ENCODE data around the gene ZBTB4. TPM values are rescaled to one million over a fixed set of nuclear protein-coding genes. Genes with fewer than 3 reads are reported as not detected.

ZBTB4 gene, protein sequence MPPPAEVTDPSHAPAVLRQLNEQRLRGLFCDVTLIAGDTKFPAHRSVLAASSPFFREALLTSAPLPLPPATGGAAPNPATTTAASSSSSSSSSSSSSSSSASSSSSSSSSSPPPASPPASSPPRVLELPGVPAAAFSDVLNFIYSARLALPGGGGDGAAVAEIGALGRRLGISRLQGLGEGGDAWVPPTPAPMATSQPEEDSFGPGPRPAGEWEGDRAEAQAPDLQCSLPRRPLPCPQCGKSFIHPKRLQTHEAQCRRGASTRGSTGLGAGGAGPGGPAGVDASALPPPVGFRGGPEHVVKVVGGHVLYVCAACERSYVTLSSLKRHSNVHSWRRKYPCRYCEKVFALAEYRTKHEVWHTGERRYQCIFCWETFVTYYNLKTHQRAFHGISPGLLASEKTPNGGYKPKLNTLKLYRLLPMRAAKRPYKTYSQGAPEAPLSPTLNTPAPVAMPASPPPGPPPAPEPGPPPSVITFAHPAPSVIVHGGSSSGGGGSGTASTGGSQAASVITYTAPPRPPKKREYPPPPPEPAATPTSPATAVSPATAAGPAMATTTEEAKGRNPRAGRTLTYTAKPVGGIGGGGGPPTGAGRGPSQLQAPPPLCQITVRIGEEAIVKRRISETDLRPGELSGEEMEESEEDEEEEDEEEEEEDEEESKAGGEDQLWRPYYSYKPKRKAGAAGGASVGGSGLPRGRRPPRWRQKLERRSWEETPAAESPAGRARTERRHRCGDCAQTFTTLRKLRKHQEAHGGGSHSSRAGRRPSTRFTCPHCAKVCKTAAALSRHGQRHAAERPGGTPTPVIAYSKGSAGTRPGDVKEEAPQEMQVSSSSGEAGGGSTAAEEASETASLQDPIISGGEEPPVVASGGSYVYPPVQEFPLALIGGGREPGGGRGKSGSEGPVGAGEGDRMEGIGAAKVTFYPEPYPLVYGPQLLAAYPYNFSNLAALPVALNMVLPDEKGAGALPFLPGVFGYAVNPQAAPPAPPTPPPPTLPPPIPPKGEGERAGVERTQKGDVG
- total RNA-seq: 25.6 TPM

DNA sequence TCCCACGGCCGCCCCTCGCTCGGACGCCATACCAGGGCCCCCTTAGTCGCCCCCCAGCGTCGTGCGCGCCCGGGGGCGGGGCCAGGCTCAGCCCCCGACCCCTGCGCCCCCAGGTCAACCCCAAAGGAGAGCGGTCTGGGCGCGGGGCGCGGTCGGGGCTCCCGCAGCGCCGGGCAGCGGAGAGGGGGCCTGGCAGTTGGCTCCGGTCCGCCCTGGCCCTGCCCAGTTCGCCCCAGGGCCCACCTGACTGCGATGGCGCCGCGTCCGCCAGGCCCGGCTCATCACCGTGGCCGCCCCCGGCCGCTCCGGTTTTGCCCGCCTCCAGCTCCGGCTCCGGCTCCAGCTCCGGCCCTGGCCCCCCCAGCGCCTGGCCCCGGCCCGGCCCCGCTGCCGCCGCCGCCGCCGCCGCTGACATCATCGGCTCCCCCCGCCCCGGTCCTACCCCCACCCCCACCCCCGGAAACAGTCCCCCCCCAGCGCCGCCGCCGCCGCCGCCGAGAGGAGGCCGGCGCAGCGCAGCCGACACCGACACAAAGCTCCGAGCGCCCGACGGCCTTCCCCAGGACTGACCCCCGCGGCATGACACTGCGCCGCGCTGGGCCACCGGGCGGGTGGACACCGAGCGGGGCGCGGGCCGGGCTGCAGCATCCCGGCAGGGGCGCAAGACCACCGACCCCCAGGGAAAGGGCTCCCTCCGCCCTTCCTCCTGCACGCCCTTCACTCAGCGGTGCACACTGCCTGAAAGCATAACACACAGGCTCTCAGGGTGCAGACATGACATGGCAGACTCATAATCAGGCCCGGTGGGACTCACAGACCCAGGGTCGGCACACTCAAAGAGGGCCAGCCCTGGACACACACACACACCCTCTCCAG is at the start of gene ZBTB4:
TSS of gene ZBTB4 (minus strand) at position 419 of the 876 bp plus-strand sequence. CDS start 12,830 bp downstream, outside the sequence.

DNA sequence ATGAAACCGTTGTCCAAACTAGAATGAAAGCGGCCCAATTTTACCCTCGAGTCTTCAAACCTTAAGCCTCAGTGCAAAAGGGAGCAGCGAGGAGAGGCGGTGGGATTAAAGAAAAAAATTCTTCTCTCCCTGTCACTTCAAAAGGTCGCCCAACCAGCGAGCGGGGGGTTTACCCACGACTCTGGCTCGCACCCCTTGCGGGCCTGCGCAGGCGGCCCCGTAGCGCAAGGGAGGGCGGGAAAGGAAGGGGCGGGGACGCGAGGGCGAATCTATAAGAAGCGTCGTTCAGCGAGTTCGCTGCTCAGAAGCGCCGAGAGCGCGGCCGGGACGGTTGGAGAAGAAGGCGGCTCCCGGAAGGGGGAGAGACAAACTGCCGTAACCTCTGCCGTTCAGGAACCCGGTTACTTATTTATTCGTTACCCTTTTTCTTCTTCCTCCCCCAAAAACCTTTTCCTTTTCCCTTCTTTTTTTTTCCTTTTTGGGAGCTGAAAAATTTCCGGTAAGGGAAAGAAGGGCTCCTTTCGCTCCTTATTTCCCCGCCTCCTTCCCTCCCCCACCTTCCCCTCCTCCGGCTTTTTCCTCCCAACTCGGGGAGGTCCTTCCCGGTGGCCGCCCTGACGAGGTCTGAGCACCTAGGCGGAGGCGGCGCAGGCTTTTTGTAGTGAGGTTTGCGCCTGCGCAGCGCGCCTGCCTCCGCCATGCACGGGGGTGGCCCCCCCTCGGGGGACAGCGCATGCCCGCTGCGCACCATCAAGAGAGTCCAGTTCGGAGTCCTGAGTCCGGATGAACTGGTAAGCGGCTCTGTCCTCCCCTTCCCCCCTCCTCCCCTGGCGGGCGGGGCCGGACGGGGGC is 4.9 kb upstream of the ZBTB4 start, which contains the start of gene POLR2A:
TSS of gene POLR2A (plus strand) at position 300 of the 852 bp plus-strand sequence.

DNA sequence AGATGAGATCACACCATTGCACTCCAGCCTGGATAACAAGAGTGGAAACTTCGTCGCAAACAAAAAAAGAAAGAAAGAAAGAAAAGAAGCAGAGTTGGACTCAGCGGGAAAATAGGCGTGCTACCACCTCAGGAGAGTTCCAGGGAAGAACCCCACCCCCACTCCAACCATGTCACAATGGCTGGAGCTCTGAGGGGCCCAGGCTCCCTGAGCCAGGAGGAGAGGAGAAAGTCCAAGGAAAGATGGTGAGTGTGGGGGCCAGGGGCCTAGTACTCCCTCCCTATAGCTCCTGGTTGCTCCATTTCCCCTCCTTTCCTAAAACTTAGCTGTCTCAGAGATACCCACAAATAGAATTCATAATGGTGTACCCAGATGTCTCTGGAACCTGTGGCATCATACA is 1.8 kb upstream of the ZBTB4 start, which contains the start of gene SLC35G6:
TSS of gene SLC35G6 (plus strand) at position 172 of the 400 bp plus-strand sequence. CDS start at position 243, 71 bp downstream.

DNA sequence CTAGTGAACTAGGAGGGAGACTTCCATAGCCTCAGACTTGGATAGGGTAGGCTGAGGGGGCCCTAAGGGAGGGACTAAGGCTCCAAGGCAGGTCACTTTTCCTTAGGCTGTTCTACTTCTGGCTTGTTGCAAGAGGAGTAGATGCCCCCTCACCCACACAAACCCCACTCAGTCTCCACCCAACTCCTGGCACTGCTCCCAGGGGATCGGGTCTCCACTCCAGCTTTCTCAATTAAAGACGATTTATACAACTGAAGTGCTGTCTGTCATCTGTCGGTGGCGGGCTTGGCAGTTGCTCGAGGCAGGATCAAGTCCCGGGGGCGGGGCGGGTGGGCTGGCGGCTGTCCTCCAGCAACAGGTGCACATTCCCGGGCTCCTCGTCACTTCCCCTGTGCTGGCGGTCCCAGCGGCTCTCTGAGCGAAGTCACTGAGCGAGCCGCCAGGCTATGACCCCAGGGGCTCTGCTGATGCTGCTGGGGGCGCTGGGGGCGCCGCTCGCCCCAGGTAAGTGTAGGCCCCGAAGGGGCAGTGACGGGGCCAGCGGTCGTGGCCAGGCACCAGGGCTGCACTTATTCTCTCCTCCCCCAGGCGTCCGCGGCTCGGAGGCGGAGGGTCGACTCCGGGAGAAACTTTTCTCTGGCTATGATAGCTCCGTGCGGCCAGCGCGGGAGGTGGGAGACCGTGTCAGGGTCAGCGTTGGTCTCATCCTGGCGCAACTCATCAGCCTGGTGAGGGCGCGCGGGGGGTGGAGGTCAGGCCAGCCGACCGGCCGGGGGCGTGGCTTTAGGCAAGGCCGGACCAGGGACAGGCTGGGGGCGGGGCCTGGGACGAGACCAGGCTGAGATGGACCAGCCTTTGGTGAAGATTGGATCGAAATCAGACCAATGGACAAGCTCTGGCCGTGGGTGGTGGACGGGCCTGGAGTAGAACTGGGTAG is 34.5 kb downstream of the ZBTB4 start, which contains the start of gene CHRNB1:
TSS of gene CHRNB1 (plus strand) at position 380 of the 937 bp plus-strand sequence. CDS start at position 447, 67 bp downstream.

DNA sequence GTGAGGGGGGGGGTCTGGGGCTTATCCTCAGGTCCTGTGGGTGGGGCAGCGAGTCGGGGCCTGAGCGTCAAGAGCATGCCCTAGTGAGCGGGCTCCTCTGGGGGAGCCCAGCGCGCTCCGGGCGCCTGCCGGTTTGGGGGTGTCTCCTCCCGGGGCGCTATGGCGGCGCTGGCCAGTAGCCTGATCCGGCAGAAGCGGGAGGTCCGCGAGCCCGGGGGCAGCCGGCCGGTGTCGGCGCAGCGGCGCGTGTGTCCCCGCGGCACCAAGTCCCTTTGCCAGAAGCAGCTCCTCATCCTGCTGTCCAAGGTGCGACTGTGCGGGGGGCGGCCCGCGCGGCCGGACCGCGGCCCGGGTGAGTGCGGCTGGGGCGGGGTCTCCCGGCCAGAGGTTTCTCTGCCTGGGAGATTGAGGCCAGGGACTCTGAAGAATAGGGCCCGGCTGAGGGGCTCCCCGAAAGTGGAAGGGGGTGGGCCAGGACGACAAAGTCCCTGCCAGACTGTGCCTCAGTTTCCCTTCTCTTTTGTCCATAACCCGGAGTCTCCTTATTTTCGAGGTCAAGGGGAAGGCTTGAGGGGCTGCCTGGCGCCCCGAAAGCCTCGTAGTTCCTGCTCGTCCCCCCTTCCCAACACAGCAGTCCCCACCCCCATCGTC is 39.8 kb downstream of the ZBTB4 start, which contains the start of gene FGF11:
TSS of gene FGF11 (plus strand) at position 51 of the 651 bp plus-strand sequence. CDS start at position 160, 109 bp downstream.

DNA sequence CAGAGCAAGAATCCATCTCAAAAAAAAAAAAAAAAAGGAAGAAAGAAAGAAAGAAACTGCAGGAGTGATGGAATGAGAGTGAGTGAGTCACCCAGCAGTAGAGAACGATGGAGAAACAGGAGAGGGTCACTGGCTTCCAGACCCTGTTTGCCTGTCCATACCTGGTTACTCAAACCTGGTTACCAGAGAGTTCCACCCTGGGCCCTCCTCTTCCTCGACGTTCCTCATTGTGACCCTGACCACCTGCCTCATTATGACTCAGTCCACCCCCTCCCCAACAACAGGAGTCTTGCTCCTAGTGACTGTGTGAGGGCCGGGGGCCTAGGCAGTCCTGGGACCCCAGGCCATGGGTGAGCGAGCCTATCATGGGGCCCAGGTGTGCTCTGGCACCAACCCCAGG is 50.9 kb downstream of the ZBTB4 start, which contains the start of gene SPEM3:
TSS of gene SPEM3 (plus strand) at position 301 of the 400 bp plus-strand sequence. CDS start at position 347, 46 bp downstream.

DNA sequence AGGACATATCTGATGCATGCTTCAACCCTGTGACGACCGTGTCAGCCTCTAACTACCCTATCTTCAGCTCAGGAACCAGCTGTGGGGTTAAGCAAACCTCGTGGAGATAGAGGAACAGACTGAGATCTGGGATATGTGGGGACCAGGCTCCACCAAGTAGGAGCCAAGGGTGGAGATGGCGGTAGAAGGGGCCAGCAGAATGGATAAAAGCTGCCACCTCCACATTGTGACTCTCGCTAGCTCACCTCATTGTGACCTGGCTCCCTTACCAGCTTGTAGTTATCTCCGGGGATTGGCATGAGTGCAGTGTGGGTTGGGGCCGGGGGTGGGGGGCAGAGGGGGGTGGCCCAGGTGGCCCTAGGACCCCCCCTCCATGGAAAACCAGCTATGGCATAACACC is 54.1 kb downstream of the ZBTB4 start, which contains the start of gene SPEM2:
TSS of gene SPEM2 (plus strand) at position 301 of the 400 bp plus-strand sequence. CDS start at position 374, 73 bp downstream.

DNA sequence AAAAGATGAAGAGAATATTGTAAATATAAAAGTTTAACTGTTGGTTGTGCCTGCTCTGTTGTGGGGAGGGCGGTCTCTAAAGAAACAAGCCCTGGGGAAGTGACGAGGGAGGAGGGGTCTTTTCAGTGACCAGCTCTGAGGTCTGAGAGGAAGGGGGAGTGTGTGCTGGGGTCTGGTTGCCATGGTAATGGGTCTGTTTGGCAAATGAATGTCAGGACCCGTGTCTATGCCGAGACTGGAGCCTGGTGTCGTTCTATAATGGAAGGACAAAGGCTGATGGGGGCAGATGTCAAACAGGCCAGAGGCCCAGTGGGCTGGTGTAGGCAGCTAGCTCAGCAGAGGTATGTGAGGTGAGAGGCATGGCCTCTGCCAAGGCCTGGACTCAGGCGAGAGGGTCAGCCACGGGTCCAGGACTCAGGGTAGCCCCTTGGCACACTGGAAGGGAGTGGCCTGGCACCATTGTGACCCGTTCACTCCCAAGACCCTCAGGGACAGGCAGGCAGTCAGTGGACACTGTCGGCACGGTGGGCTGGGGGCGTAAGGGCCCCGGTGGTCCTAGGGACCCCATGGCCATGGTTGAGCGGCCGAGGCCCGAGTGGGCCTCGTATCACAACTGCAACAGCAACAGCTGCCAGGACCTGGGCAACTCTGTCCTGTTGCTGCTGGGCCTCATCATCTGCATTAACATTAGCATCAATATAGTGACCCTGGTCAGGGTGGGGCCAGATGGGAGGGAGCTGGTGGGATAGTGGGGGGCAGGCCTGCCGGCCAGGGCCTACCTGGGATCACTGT is 59.4 kb downstream of the ZBTB4 start, which contains the start of gene SPEM1:
TSS of gene SPEM1 (plus strand) at position 506 of the 792 bp plus-strand sequence. CDS start at position 567, 61 bp downstream.

Other genes with a start within 250 kb of the ZBTB4 start
- 56.1 TPM for gene DVL2, start 245.1 kb downstream of the ZBTB4 start, total RNA-seq
- gene PHF23, start 240.2 kb downstream of the ZBTB4 start, total RNA-seq: 28.6 TPM
- 167 TPM for gene GABARAP, start 237.2 kb downstream of the ZBTB4 start, total RNA-seq
- gene CTDNEP1, start 227.9 kb downstream of the ZBTB4 start, total RNA-seq: 40.1 TPM
- gene ELP5, start 227.4 kb downstream of the ZBTB4 start, total RNA-seq: 29.5 TPM
- 0.92 TPM for gene CLDN7, start 217.2 kb downstream of the ZBTB4 start, total RNA-seq
- 0.23 TPM for gene SLC2A4, start 197.9 kb downstream of the ZBTB4 start, total RNA-seq
- 1.4 TPM for gene YBX2, start 185.0 kb downstream of the ZBTB4 start, total RNA-seq
- gene EIF5A, start 172.0 kb downstream of the ZBTB4 start, total RNA-seq: 168 TPM
- gene GPS2, start 164.3 kb downstream of the ZBTB4 start, total RNA-seq: 38.5 TPM
- gene NEURL4, start 150.3 kb downstream of the ZBTB4 start, total RNA-seq: 44.3 TPM
- 0.23 TPM for gene ACAP1, start 143.1 kb downstream of the ZBTB4 start, total RNA-seq
- gene KCTD11, start 127.5 kb downstream of the ZBTB4 start, total RNA-seq: 4.6 TPM
- not detected for gene TMEM95, start 124.5 kb downstream of the ZBTB4 start, total RNA-seq
- gene TNK1, start 98.5 kb downstream of the ZBTB4 start, total RNA-seq: 1.4 TPM
- 9.2 TPM for gene PLSCR3, start 85.1 kb downstream of the ZBTB4 start, total RNA-seq
- 63.7 TPM for gene TMEM256, start 75.5 kb downstream of the ZBTB4 start, total RNA-seq
- gene NLGN2, start 71.8 kb downstream of the ZBTB4 start, total RNA-seq: 19.1 TPM
- gene SPEM1, start 59.3 kb downstream of the ZBTB4 start, total RNA-seq: not detected
- not detected for gene SPEM2, start 54.0 kb downstream of the ZBTB4 start, total RNA-seq
- not detected for gene SPEM3, start 50.8 kb downstream of the ZBTB4 start, total RNA-seq
- 1.4 TPM for gene TMEM102, start 44.2 kb downstream of the ZBTB4 start, total RNA-seq
- gene FGF11, start 40.1 kb downstream of the ZBTB4 start, total RNA-seq: 9.0 TPM
- gene CHRNB1, start 34.6 kb downstream of the ZBTB4 start, total RNA-seq: 19.1 TPM
- not detected for gene SLC35G6, start 1.8 kb upstream of the ZBTB4 start, total RNA-seq
- gene POLR2A, start 4.7 kb upstream of the ZBTB4 start, total RNA-seq: 65.7 TPM
- 4.8 TPM for gene TNFSF12, start 69.4 kb upstream of the ZBTB4 start, total RNA-seq
- 1.6 TPM for gene TNFSF13, start 79.1 kb upstream of the ZBTB4 start, total RNA-seq
- 76.6 TPM for gene SENP3, start 82.3 kb upstream of the ZBTB4 start, total RNA-seq
- gene CD68, start 100.0 kb upstream of the ZBTB4 start, total RNA-seq: 5.5 TPM
- gene MPDU1, start 104.2 kb upstream of the ZBTB4 start, total RNA-seq: 44.1 TPM
- 1.4 TPM for gene SOX15, start 110.5 kb upstream of the ZBTB4 start, total RNA-seq
- gene FXR2, start 135.3 kb upstream of the ZBTB4 start, total RNA-seq: 46.1 TPM
- gene SAT2, start 148.2 kb upstream of the ZBTB4 start, total RNA-seq: 30.7 TPM
- not detected for gene SHBG, start 150.5 kb upstream of the ZBTB4 start, total RNA-seq
- gene ATP1B2, start 171.3 kb upstream of the ZBTB4 start, total RNA-seq: 27.5 TPM
- 10.6 TPM for gene TP53, start 207.9 kb upstream of the ZBTB4 start, total RNA-seq
- gene WRAP53, start 208.8 kb upstream of the ZBTB4 start, total RNA-seq: 7.8 TPM
- gene EFNB3, start 225.6 kb upstream of the ZBTB4 start, total RNA-seq: 42.4 TPM
- gene DNAH2, start 238.1 kb upstream of the ZBTB4 start, total RNA-seq: 2.5 TPM

Data from diencephalon (tissue), 1 donor.